HG03520 (cell line): ENCODE data around the gene C15orf62.

Experiments
- ATAC-seq: cut with Tn5 transposase; IDR thresholded peaks from one replicate; pipeline ENCODE4 v1.9.1; 2021; ENCODE audit warnings: mild to moderate bottlenecking, moderate library complexity; ENCODE audit not compliant: unreplicated experiment

Gene C15orf62

DNA sequence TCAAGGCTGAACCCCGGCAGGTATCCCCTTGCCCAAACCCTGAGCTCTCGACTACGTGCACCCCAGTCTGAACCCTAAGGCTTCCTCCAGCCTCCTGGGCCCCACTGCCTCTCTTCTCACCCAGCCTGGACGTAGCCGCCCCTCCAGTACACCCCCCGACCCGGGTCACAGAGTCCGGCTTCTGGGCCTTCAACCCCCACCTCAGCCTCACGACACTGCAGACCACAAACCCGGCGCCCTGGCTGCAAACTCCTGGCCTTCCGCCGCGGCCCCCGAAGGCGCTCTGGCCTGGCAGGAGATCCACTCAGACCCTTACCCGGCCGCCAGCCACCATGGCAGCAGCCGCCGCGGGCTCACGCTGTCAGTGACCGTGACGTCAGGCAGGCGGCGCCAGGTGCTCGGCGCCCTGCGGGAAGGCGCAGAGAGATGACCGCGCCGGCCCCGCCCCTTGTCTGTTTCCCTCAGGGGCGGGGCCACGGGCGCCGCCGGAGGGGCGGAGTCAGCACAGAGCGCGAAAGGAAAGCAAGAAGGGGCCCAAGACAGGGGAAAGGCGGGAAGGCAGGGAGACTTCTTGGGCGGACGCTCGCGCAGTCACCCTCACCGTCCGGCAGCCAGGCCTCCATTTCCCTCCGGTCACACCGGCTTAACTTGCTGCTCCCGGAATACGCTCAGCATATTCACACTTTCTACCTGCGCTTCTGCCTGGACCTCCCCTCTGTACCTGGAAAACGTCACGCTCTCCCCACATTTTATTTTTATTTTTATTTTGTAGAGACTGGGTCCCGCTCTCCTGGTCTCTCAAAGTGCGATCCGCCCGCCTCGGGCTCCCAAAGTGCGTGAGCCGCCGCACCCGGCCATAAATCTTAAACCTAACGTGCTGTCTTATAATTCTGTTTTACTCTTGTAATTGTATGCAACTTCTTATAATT lies 14.6 kb upstream of the C15orf62 start, which contains the start of gene RMDN3:
Gene RMDN3, minus strand, starts transcription at position 372 of the 929 bp plus-strand sequence. CDS start 471 bp downstream, outside the sequence.
- peak; percentile 78 for ATAC-seq

DNA sequence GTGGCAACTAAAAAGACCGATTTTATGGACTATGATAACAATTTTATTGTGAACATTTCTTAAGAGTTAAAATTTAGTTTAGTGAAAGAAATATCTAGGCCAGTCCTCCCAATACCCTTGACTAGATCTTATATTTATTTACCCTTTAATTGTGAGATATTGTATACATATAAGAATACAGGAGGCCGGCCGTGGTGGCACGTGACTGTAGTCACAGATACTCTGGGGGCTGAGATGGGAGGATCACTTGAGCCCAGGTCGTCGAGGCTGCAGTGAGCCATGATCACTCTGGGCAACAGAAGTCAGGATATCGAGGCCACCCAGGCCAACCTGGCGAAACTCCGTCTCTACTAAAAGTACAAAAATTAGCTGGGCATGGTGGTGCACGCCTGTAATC lies 14.0 kb upstream of the C15orf62 start:
- ATAC-seq, result no peak

DNA sequence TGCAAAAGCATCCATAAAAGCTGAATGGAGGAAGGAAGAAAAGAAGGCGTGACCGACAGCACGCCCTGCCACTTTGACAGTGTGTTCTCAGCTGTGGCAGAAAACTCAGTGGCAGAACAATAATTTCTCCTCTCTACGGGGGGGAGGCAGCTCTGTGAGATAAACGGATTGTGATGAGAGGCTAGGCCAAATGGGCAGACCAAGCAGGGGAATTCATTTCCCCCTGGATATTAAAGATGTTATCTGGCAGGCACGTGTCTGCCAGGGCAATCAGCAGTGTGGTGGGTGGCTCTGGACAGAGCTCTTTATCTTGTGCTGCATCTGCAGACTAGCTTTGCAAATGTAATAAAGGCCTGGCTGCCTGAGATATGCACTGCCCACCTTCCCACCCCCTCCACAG lies 12.8 kb upstream of the C15orf62 start:
- ATAC-seq, result no peak

DNA sequence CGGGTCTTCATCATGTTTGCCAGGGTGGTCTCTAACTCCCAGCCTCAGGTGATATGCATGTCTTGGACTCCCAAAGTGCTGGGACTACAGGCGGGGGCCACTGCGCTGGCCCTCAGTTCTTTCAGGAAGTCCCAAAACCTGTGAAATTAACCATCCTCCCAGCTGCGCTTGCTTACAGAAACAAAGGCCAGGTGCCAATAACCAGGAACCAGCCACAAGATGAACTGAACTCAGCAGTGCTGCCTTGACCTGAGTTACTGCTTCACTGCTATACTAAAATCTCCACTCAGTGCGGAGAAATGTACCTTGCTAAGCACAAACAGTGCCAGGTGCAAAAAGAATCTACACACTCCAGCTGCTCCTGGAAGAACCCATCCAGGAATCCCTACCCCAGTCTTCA lies 9.8 kb upstream of the C15orf62 start:
- ATAC-seq, result no peak

DNA sequence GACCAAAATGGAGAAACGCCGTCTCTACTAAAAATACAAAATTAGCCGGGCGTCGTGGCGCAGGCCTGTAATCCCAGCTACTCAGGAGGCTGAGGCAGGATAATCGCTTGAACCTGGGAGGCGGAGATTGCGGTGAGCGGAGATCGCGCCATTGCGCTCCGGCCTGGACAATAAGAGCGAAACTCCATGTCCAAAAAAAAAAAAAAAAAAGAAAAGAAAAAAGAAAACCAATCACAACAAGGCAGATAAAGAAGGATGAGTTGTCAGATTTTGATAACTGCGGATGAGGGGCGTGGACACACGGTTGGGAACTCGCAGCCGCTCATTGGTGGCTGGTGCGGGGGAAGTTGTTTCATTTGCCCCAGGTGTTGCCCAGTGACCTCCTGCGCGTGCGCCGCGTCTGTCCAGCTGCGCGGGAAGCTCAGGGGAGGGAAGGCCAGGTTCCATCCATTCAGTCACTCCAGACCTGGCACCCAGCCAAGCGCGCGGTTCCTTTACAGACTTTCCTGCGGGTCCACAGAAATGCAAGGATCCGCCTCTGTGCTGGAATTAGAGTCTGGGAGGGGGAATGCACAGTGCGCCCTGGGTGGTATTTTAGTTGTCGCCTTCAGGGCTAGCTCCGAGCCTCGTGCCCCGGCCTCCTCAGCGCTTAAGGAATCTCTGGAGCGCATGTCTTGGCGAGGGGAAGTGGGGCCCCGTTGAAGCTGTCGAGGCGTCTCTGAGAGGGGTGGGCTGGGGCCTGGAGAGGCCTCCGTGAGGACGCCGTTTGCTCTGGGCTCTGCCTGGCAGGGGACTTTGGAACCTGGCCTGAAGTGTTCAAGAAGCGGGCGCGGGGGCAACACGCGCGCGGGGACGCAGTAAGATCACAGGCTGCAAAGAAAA lies 6.6 kb upstream of the C15orf62 start:
- peak; percentile 4 for ATAC-seq

DNA sequence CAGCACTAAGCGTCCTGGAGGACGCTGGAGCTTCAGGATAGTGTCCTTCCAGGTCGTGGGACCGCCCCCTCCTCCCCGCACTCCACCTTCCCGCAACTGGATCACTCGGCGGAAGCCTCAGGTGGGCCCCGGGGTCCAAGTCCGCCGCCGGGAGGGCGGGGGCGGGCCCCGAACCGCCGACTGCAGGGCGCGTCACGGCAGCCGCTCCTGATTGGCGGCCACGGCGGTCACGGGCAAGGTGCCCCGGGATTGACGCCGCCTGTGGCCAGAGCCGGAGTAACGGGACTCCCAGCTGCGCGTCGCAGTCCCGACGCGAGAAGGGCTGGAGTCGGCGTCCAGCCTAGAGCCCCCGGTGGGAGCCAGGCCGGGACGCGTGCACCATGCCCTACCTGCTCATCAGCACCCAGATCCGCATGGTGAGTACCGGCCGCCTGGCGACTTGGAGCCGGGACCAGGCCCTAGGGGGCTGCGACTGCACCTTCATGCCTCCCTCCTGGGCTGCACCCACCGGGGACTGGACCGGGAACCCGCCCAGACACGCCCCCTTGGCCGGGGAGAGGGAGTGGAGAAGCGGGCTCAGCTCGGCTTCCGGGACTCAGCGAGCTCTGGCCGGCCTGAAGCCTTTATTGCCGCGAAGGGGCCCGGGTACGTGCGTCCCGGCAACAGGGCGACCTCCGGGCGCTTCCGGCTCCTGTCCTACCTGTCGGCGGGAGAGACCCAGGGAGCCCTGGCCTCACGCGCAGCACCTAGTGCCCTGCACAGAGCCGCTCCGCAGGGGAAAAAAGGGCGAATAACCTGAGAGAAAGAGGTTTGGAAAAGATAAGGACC lies 5.8 kb upstream of the C15orf62 start, which contains the start of gene GCHFR:
Gene GCHFR, plus strand, starts transcription at position 268 of the 828 bp plus-strand sequence. Its CDS starts 113 bp downstream, at position 381.
- ATAC-seq, result peak; percentile 58

DNA sequence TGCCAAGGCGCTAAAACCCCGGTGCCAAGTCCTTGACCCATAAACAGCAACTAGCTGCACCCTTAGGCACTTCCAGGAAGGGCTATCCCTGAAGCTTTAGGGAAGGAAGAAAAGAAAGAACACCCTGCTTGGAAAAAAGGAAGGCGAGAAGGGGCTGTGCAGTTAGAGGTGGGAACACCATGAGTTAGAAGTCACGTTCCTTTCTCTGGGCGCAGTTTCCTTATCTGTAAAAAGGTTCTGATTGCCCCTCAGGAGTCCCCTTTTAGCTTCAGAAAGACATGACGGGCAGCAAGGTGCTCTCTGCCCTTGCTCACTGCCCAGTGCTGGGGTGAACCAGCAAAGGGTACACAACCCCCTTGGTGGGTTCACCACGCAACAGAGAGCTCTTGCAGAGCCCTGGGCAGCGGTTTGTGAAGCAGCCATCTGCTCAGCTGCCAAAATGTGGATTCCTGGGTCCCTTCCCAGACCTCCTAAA lies 5.1 kb upstream of the C15orf62 start:
- ATAC-seq, result no peak

DNA sequence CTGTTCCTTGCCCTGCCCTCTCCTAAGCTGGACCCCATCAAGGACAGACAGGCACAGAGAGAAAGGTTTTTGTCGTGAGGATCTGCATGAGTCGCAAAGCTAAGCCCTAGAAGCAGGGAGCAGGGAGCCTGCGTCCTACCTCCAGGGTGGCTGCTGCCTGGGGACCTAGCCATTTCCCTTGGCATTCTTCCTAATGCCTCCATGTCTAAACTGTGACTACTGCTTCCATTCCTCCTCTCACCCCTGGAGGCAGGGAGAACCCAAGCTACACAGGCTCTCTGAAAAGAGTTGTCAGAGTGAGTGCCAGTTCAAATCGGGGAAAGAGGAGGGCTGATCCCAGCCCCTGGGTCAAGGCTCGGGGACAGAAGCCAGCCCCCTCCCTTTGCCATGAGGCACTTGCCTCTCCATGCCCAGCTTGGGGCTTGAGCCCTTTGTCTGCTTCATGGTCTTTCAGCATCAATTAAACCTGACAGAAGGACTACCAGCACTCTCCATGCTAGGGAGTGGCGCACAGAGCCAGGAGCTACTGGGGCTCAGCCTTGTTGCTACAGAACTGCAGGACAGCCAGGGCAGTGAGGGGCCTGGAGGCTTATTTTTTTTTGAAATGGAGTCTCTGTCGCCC lies 3.5 kb upstream of the C15orf62 start:
- ATAC-seq, result no peak

DNA sequence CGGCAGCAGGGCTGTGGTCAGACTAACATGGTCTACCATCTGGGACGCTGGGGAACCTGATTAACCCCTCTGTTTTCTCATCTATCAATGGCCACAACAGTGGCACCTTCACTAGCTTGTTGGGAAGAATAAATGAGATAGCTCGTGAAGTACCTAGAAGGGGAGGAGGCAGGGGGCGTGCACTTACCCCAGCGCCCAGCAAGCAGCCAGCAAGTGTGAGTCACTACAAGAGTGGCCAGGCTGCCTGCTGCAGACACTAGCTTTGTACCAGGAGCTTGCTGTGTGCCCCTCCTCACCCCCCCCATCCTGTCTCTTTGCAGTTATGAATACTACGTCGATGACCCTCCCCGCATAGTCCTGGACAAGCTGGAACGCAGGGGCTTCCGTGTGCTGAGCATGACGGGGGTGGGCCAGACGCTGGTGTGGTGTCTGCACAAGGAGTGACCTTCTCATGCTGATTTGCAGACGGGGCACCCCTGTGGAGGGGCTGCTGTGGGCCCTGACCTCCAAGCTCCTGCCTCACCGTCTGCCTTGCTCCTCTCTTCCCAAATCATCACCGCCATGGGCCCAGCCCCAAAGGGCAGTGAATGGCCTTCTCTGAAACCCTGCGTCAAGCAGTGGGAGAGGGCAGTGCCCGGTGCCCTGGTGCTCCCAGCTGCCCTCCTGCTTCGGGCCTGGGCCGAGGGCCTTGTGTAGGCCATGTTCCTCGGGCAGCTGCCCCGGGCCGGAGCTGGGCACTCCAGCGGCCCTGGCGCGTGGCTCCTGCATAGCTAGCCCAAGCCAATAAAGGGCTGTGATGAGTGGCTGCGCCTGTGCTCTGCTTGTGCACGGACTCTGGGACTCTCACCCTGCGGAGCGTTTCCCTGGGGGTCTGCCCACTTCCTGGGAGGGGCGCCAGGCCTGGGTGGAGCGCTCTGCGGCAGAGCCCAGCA lies 2.6 kb upstream of the C15orf62 start:
- no peak for ATAC-seq

DNA sequence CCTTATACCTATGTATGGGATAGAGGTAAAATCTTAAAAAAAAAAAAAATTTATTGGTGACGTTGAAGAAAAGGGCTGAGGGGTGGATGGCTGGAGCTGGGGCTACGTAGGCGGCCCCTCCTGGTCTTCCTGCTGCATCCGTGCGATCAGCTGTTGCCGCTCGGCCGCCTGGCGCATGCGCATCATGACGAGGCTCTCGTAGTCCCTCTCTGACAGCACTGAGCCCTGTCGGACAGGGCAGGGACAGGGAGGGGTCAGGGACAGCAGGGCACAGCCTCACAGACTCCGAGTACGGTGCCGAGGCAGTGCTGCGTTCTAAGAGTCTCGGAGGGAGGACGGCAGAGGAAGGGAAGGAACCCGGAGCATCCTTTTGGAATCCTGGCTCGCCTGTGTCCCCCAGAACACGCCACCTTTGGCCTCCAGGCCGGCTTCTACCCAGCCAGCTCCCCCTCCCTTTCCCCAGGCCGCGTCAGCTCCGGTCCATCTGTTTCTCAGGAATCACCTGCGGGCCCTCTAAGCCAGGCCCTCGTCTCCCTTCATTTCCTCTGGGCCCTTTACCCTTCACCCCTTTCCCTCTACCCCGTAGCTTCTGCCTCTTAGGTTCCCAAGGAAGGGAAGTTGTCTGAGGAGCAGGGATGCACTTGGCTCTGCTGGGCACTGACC lies 1.8 kb upstream of the C15orf62 start:
- no peak for ATAC-seq

DNA sequence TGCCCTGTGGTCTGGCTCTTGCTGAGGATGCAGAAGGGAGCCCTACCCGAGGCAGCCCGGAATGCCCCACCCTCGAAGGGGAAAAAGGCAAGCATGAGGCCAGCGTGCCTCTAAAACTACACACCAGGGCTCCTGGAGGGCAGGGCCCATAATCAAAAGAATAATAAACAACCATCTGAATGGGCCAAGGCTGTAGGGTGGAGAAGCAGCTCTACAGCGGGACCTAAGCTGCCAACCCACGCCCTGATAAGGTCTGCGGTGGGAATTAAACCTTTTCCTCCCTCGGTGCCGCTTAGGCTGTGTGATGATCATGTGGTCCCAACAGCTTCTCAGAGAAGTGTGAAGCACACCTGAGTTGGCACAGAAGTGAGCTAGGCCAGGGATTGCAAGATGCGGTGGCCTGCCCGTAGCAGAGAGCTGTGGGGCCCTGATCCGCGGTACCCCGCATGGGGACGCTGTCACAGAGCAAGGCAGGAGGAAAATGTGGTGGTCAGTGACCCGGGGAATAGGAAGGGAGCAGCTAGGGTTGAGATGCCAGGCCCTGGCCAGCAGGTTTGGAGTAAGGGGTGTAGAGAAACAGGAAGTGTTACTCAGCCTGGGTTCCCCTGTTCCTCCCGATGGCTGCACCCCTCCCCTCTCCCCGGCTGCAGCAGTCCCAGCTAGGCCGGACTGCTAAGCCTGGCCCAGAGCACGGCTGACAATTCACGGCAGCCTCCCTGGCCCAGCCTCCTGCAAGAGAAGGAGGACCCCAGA lies 1.1 kb upstream of the C15orf62 start:
- no peak for ATAC-seq

DNA sequence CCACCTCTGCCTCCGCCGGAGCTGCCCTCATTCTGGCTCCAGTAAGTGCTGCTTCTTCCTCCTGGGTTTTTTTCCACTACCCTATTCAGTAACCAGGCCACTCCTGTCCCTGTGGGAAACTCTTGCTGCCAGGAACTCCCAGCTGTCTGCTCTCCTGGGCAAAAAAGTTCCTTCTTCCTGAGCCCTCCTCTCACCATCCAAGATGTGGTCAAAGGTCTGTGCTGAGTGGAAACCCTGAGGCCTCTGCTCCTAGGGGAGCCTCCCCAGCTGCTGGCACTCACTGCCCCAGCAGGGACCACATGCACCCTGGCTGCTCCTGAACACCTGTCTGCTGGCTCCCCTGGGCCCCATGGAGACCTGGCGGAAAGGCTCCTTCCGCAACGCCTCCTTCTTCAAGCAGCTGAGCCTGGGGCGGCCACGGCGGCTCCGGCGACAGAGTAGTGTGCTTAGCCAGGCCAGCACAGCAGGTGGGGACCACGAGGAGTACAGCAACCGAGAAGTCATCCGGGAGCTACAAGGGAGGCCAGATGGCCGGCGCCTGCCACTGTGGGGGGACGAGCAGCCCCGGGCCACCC lies 454 bp downstream of the C15orf62 start:
- no peak for ATAC-seq

DNA sequence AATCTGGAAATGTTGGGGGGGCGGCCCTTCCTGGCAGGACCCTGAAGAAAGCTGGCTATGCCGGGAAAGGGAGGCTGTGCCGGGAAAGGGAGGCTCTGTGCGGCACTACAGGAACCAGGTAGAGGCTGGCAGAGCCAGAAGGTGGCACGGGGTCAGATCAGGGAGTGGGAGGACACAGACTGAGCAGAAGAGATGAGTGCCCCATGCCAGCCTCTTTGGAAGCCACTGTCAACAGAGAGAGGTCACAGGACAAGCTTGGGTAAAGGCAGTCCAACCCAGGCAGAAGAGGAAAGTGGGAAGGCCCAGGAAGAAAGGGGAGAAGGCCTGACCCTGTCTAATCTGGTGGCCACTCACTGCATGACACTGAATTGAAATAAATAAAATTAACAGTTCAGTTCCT lies 1.5 kb downstream of the C15orf62 start:
- ATAC-seq, result no peak

DNA sequence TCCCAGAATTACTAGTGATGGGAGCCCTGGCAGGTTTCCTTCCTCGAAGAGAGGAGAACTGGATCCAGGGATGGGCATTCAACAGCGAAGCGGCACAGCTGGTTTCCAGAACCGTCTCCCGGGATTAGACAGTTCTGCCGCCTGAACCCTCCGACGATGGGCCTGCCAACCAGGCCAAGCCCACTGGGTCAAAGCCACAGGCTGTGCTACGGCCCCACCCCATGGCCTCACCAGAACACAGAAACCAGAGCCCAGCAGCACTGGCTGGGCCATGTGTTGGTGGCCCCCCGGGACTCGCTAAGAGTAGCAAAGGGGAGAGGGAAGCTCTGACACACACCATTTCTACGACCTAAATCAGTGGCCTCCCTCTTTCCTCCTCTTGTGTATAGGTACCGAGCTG lies 2.2 kb downstream of the C15orf62 start:
- ATAC-seq, result no peak

DNA sequence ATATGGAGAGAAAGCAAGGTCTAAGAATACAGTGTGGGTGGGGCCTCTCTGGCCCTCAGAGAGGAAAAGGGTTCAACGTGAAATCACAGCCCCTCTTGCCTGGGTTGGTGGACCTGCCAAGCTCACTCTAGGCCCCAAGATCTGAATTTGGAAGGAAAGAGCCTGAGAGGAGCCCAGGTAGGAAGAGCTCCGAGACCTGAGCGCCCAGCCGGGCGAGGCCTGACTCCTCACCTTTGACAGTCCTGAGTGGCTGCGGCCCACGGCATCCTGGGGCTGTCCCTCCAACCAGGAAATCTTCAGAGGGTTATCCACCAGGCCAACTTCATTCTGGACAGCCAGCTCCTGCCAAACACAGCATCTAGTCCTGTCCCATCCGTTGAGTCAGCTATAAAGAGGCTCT lies 3.7 kb downstream of the C15orf62 start:
- no peak for ATAC-seq

DNA sequence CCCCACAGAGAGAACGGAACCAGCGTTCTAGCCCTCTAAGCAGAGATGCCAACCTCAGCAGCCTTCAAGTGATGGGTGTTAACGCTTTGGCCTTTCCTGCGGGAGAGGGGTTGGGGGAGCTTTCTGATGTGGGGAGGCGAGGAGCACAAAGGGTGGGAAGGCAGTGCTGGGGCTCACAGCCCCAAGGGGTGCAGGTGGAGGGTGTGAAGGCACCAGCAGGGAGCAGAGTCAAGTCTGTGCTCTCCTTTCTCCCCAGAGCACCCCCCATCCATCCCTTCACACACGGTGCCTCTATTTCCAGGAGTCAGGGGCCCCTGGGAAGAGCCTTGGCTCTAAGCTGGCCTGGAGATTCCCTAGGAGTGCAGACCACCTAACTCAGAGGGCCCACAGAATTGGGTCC lies 4.1 kb downstream of the C15orf62 start:
- ATAC-seq, result no peak

DNA sequence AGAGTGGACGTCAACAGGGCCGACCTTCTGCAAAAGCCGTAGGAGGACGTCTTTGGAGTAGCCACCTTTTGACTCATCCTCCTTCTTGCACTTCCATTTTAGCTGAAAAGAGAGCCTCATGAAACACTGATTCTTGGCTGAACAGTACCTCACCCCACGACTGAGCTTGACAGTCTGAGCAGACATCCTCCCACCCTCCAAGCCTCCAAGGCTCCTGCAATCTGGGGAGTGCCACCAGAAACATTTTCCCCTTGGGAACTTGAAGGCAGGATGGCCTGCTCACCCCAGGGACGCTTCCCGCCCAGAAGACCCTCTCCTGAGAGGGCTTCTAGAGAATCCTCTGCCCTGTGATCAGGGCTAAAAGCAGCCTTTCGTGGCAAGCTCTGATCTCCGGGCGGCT lies 5.2 kb downstream of the C15orf62 start:
- no peak for ATAC-seq
